Fibroblast of upper back skin (primary cell): Measurements from ENCODE around the gene PDE4A.

Experiments used
- DNase-seq: peaks from one replicate; pipeline ENCODE4 v3.0.0-alpha.2; 2013

Gene PDE4A

DNA sequence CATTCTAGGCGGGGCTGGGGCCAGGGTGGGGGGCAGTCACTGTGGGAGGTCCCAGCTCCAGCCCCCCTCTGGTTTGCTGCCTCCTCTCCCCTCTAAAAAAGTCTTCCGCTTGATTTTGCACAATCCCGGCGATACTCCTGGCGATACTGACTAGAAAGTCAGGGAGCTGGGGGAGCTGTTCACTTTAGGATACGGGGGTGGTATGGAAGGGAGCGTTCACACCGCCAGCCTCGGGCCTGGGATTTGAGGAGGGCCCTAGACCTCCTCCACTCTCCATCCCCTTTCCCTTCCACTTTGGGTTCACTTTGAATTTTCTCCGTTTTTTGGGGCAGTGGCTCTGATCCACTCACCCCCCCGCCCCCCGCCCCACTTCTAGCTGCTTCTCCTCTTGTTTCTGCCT lies 47.8 kb downstream of the PDE4A start:
- DNase-seq: no peak

- DNase-seq: peak; percentile 48
These were observed 51.6 kb downstream of the PDE4A start for GRCh38 chr19:10471909-10472308.

- no peak for DNase-seq
These were observed 52.9 kb downstream of the PDE4A start for GRCh38 chr19:10473192-10473591.

DNA sequence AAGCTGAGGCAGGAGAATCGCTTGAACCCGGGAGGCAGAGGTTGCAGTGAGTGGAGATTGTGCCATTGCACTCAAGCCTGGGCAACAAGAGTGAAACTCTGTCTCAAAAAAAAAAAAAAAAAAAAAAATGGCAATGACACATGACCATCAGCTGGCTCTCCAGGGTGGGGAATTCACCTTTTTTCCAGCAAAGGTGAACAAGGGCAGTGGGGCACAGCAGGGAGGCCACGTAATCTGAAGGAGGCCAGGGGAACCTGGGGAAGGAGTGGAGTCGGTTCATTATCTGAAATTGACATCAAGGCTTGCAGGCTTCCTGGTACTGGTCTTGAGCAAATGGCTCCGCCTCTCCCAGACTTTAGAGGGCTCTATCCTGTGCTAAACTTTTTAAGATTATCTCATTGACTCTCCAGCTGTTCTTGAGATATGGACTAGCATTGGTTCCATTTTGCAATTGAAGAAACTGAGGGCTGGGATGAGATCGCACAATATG lies 54.7 kb downstream of the PDE4A start:
- DNase-seq: no peak

DNA sequence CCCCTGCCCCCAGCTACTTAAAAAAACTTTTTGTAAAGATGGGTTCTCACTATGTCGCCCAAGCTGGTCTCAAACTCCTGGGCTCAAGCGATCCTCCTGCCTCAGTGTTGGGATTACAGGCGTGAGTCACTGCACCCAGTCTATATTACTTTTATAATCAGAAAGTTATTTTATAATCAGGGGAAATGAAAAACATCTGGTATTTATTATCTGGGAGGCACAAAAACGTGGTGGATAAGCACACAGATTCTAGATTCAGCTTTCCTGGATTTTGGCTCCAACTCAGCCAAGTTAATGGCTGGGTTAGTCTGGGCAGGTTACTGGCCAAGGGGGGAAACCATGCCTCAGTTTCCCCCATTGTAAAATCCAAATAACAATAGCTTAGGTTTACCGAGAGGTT lies 58.1 kb downstream of the PDE4A start:
- DNase-seq: peak; percentile 25

GRCh38 chr19:10478903-10479384 lies 58.6 kb downstream of the PDE4A start:
- peak; percentile 89 for DNase-seq

DNA sequence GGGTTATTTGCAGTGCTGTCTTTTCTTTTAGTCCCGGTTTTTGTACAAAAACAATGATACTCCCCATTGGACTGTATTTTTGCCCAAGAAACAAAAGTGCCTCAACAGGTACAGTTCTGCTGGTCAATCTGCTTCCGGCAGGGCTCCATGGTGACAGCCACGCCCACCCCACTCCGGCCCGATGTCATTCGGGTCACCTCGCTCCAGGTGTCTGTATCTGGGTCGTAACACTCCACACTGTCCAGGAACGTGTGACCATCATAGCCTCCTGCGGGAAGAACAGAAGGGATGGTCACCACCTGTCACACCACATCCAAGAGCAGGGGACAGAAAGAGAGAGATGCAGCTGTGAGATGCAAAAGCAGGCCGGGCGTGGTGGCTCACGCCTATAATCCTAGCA lies 66.2 kb downstream of the PDE4A start:
- DNase-seq: no peak

DNA sequence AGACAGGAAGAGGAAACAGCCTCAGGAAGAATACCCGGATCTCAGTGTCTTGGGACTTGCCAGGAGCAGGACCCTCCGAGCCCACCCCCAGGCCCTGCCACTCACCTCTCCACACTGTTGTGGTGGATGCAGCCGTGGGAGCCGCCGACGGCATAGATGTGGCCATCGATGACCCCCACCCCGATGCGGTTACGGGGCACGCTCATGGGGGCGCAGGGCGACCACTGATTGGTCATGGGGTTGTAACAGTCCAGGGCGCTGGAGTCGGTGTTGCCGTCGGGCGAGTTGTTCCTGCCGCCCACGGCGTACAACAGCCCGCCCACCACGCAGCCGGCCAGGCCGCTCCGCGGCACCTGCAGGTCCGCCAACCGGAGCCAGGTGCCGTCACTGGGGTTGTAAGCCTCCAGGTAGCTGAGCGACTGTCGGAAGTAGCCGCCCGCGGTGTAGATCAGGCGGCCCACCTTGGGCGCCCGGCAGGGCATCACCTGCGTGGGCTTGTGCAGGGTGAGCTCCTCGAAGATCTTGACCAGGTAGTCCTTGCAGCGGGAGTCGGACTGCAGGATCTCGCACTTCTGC lies 71.2 kb downstream of the PDE4A start:
- no peak for DNase-seq

- DNase-seq: no peak
These were observed 77.0 kb downstream of the PDE4A start for GRCh38 chr19:10497371-10497770.

GRCh38 chr19:10499550-10500246 lies 79.4 kb downstream of the PDE4A start:
- DNase-seq: no peak

GRCh38 chr19:10500247-10500592 lies 79.9 kb downstream of the PDE4A start:
- no peak for DNase-seq

DNA sequence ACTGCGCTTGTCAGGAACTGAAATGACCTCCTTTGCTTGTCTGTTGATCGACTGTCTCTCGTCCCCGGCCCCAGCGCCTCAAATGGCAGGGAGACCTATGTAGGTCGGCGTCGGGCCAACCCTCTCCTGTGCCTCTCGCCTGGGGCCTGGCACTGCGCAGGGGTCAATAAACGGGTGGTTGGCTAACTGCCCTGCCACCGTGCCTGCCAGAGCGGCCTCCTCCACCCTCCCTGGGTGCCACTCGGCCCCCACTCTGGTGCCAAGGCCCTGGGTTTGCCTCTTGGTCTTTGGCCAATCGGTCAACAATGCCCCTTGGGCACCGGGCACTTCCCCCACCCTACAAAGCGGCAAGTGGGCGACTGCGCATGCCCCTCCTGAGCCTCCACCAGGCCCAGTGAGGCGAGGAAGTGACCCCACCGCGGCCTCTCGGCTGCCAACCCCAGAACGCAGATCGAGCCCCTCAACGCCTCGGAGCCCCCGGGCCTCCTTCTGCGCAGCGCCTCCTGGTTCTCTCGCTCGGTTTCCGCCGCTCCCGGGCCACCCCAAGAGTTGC lies 81.7 kb downstream of the PDE4A start:
- peak; percentile 33 for DNase-seq

DNA sequence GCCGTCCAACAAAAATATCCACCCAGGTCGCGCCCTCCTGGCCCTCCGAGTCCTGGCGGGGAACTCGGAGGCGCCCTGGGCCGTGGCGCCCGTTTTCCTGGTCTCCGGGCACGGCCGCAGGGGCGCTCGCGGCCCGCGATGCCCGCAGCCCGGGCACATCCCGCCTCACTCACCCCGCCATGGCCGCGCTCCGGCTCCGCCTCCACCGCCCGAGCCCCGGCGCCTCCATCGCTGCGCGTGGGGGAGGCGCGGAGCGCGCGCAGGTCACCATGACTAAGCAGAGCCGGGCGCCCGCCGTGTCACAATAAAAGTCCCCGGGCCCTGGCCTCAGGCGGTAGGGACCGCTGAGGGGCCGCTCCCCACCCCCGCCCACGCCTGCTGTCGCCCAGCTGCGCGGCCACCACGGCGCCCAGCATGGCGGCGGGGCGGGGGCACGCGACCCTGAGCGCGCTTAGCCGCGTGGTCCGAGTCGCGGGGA lies 82.2 kb downstream of the PDE4A start:
- peak; percentile 90 for DNase-seq

GRCh38 chr19:10503002-10503789 lies 82.9 kb downstream of the PDE4A start, which contains the start of gene KEAP1:
KEAP1 (minus strand) TSS chr19:10503356; CDS start chr19:10500033, 3,323 bp downstream.
- peak; percentile 16 for DNase-seq

GRCh38 chr19:10505583-10506229 lies 85.4 kb downstream of the PDE4A start:
- peak; percentile 50 for DNase-seq

DNA sequence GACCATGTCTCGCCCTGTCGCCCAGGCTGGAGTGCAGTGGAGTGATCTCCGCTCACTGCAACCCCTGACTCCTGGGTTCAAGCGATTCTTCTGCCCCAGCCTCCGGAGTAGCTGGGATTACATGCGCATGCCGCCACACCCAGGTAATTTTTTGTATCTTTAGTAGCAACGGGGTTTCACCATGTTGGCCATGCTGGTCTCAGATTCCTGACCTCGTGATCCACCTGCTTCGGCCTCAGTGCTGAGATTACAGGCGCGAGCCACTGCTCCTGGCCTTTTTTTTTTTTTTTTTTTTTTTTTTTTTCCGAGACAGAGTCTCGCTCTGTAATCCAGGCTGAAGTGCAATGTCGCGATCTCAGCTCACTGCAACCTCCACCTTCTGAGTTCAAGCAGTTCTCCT lies 87.7 kb downstream of the PDE4A start:
- no peak for DNase-seq

GRCh38 chr19:10508707-10509106 lies 88.4 kb downstream of the PDE4A start:
- DNase-seq: no peak

- peak; percentile 13 for DNase-seq
These were observed 90.0 kb downstream of the PDE4A start for GRCh38 chr19:10510301-10510802.

DNA sequence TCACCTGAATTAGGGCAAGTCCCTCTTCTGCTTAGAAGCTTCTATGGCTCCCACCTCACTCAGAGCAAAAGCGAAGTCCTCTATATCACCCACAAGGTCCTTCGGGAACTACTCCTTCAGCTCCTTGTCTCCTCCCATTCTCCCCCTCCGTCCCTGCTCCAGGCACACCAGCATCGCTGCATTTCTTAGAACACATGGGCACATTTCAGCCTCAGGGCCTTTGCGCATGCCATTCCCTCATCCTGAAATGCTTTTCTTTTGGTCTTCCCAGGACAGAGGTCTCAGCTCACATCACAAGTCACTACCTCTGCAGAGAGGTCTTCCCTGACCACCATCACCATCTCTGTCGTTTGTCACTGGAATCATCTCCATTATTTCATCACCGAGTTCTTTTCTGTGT lies 92.9 kb downstream of the PDE4A start:
- DNase-seq: no peak

- DNase-seq: no peak
These were observed 94.1 kb downstream of the PDE4A start for GRCh38 chr19:10514211-10515145.

DNA sequence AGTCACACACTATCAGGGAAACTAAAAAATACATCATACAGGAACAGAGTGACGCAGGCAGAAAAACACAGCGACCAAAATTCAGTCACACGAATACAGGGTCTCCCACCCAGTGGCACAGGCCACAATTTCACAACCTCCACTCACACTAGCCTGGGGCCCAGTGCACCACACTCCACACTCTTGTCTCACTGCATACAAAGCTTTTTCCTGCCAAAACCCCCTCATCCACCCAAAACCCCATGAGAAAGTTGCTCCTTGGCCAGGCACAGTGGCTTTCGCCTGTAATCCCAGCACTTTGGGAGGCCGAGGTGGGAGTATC lies 95.7 kb downstream of the PDE4A start:
- DNase-seq: no peak
